22Rv1 (cell line): ENCODE results near the gene KIF20A.

Experiments
- ZFX ChIP-seq: fragments of 450-650 bp; IDR thresholded peaks from 2 replicates; pipeline ENCODE4 v1.6.1; 2017; ENCODE audit warnings: antibody characterized with exemption, borderline replicate concordance
- TF ChIP-seq, protein P1 (sequence below): fragments of 450-650 bp; IDR thresholded peaks from 2 replicates; pipeline ENCODE4 v1.5.1; 2017; ENCODE audit warnings: mild to moderate bottlenecking

DNA sequence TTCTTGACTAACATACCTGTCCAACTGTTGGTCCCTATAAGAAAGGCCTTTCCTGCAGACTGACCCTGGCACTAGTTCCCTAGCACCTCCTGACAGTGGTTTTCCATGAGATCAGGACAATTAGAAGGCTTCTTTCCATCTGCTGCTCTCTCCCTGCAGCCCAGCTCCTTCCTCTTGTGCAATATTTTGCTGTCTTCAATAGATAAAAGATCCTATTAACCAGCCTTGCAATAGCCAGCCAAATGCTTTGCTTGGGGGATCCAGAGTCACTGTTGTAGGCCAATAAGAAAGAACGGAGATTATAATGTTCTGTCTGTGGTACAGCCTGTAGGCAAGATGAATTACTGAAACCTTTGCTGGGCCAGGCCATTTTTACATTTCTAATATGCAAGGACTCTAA lies 21.3 kb upstream of the KIF20A start:
- TF ChIP-seq, protein P1, sequence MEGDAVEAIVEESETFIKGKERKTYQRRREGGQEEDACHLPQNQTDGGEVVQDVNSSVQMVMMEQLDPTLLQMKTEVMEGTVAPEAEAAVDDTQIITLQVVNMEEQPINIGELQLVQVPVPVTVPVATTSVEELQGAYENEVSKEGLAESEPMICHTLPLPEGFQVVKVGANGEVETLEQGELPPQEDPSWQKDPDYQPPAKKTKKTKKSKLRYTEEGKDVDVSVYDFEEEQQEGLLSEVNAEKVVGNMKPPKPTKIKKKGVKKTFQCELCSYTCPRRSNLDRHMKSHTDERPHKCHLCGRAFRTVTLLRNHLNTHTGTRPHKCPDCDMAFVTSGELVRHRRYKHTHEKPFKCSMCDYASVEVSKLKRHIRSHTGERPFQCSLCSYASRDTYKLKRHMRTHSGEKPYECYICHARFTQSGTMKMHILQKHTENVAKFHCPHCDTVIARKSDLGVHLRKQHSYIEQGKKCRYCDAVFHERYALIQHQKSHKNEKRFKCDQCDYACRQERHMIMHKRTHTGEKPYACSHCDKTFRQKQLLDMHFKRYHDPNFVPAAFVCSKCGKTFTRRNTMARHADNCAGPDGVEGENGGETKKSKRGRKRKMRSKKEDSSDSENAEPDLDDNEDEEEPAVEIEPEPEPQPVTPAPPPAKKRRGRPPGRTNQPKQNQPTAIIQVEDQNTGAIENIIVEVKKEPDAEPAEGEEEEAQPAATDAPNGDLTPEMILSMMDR = no peak
- no peak for TF ChIP-seq ZFX
